ENCODE data around the gene ALDH9A1.

Gene ALDH9A1

DNA sequence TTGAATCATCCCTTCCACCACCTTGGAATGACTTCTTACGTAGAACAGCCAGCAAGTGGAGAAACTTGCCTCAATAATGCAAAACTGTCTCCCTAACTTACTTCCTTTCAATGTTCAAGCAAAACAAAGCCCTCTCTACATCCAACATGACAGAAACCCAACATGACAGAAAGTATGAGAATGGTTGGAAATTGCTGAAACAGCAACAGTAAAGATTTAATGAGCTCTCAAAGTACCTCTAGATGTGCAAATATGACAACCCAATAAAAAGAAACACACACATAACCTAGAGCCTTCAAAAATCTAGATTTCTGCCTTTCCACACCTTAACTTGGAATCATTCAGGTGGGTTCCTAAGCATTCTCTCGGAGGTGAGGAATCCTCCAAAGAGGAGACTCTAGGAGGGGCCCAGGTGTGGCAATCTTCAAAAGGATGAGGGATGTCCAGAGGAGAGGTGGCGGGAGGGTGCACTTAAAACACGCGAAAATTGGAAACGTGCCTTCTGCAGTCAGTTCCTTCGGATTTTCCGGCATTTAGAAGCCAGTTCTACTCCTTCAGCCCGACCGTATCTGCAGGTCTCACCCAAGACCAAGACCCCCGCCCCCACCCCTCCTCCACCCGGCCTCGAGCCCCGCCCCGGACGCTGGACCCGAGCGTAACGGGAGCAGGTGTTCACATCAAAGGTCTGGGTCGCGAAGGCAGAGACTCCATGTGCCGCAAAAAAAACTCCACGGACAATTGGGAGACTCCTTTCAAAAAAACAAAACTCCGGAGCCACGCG lies 68.3 kb downstream of the ALDH9A1 start:
- H3K36me3 ChIP-seq (ENCODE audit: control insufficient read depth, low read length), result no peaks in the 10 kb centered on the region
- H3K9me3 ChIP-seq (ENCODE audit: control insufficient read depth, insufficient read depth, low read length), result no peaks in the 10 kb centered on the region
- TF ChIP-seq EZH2phosphoT487 (IDR thresholded peaks at IDR 0.05; ENCODE audit: borderline replicate concordance, low read length), result no peak
- TF ChIP-seq, protein P1, sequence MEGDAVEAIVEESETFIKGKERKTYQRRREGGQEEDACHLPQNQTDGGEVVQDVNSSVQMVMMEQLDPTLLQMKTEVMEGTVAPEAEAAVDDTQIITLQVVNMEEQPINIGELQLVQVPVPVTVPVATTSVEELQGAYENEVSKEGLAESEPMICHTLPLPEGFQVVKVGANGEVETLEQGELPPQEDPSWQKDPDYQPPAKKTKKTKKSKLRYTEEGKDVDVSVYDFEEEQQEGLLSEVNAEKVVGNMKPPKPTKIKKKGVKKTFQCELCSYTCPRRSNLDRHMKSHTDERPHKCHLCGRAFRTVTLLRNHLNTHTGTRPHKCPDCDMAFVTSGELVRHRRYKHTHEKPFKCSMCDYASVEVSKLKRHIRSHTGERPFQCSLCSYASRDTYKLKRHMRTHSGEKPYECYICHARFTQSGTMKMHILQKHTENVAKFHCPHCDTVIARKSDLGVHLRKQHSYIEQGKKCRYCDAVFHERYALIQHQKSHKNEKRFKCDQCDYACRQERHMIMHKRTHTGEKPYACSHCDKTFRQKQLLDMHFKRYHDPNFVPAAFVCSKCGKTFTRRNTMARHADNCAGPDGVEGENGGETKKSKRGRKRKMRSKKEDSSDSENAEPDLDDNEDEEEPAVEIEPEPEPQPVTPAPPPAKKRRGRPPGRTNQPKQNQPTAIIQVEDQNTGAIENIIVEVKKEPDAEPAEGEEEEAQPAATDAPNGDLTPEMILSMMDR (IDR thresholded peaks at IDR 0.05; ENCODE audit: low read depth, low read length, poor library complexity, severe bottlenecking), result no peak
- peaks cover 29% of the 10 kb centered on the region for H3K27me3 ChIP-seq (ENCODE audit: control insufficient read depth, low read length)
- H3K9me2 ChIP-seq (replicated peaks; ENCODE audit: control insufficient read depth, low read length), result no peaks in the 10 kb centered on the region
- H3K4me2 ChIP-seq (ENCODE audit: low read length), result peak overlapping the region; percentile 92
- peak overlapping the region; percentile 67 for H3K27ac ChIP-seq (ENCODE audit: low read depth, low read length)
- H4K20me1 ChIP-seq (ENCODE audit: control insufficient read depth, insufficient read depth, low read depth, low read length), result no peaks in the 10 kb centered on the region
- H3K79me2 ChIP-seq (ENCODE audit: control insufficient read depth, low read length), result no peaks in the 10 kb centered on the region
- peaks cover 35% of the 10 kb centered on the region for H3K4me1 ChIP-seq (ENCODE audit: control insufficient read depth, low read length)
- peaks cover 7% of the 10 kb centered on the region for H3F3A ChIP-seq (ENCODE audit: control insufficient read depth, insufficient read depth)
- peak overlapping the region; percentile 80 for H3K4me3 ChIP-seq (ENCODE audit: low read length)

DNA sequence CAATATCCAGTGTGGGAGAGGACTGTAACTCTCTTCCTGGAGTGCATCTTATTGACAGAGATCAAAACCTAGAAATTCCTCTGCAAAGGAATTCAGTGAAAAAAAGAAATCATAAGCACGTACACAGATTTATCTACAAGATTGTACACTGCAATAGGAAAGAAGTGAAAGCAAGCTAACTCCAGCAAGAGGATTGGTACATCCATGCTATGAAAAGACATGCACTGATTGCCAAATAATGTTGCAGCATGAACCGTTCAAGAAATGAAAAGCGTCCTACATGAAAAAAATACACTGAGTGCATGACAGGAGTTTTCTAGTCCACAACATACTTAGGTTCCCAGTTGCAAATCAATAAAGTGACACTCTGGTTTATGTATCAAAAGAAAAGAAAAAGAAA lies 69.2 kb downstream of the ALDH9A1 start:
- Histone ChIP-seq H3K4me2 (ENCODE audit: low read length) (no peak overlapping the region), H3K79me2 (ENCODE audit: control insufficient read depth, low read length) (no peaks in the 10 kb centered on the region), H3F3A (ENCODE audit: control insufficient read depth, insufficient read depth) (peaks cover 7% of the 10 kb centered on the region), H3K27me3 (ENCODE audit: control insufficient read depth, low read length) (peaks cover 28% of the 10 kb centered on the region), H3K4me1 (ENCODE audit: control insufficient read depth, low read length) (peaks cover 28% of the 10 kb centered on the region), H3K9me3 (ENCODE audit: control insufficient read depth, insufficient read depth, low read length) (no peaks in the 10 kb centered on the region), H3K9me2 (replicated peaks; ENCODE audit: control insufficient read depth, low read length) (no peaks in the 10 kb centered on the region), H3K27ac (ENCODE audit: low read depth, low read length) (no peak overlapping the region), H4K20me1 (ENCODE audit: control insufficient read depth, insufficient read depth, low read depth, low read length) (no peaks in the 10 kb centered on the region), H3K4me3 (ENCODE audit: low read length) (no peak overlapping the region), H3K36me3 (ENCODE audit: control insufficient read depth, low read length) (no peaks in the 10 kb centered on the region)
- TF ChIP-seq, protein P1 (IDR thresholded peaks at IDR 0.05; ENCODE audit: low read depth, low read length, poor library complexity, severe bottlenecking), result no peak
- TF ChIP-seq EZH2phosphoT487 (IDR thresholded peaks at IDR 0.05; ENCODE audit: borderline replicate concordance, low read length), result no peak

DNA sequence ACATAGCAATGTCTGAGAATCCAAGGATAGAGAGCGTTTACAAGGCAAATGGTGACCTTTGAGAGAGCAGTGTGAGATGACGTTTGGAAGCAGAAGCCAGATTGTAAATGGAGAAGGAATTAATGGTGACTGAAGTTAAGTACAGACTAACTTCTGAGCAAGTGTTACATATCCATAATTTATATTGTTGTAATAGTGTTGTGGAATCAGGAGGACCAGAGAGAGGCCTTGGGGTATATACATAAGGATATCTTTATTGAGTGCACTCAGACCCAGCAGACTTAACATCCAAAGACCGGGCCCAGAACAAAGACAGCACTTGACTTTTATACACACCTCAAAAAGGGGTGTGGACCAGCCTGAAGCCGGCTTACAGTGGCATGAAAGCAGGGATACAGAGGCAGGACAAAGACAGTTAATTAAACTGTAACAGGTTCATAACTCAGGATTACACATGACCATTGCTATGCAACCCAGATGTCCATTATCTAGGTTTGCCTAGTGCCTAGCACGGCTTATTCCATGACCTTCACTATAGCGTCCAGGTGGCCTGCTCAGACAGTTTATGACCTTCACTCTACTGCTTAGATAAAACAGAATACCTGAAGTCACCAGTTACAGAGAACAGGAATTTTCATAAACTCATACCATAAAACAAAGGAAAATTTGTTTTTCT lies 70.1 kb downstream of the ALDH9A1 start:
- no peaks in the 10 kb centered on the region for H3K9me3 ChIP-seq (ENCODE audit: control insufficient read depth, insufficient read depth, low read length)
- H3K4me2 ChIP-seq (ENCODE audit: low read length), result no peak overlapping the region
- H3K27me3 ChIP-seq (ENCODE audit: control insufficient read depth, low read length), result peaks cover 21% of the 10 kb centered on the region
- TF ChIP-seq EZH2phosphoT487 (IDR thresholded peaks at IDR 0.05; ENCODE audit: borderline replicate concordance, low read length), result no peak
- TF ChIP-seq, protein P1 (IDR thresholded peaks at IDR 0.05; ENCODE audit: low read depth, low read length, poor library complexity, severe bottlenecking), result no peak
- no peaks in the 10 kb centered on the region for H3K9me2 ChIP-seq (replicated peaks; ENCODE audit: control insufficient read depth, low read length)
- H3F3A ChIP-seq (ENCODE audit: control insufficient read depth, insufficient read depth), result peaks cover 5% of the 10 kb centered on the region; the same call in 1 of the 2 replicates
- no peak overlapping the region for H3K27ac ChIP-seq (ENCODE audit: low read depth, low read length)
- H3K4me1 ChIP-seq (ENCODE audit: control insufficient read depth, low read length), result peaks cover 27% of the 10 kb centered on the region
- H4K20me1 ChIP-seq (ENCODE audit: control insufficient read depth, insufficient read depth, low read depth, low read length), result no peaks in the 10 kb centered on the region
- no peak overlapping the region for H3K4me3 ChIP-seq (ENCODE audit: low read length)
- no peaks in the 10 kb centered on the region for H3K36me3 ChIP-seq (ENCODE audit: control insufficient read depth, low read length)
- H3K79me2 ChIP-seq (ENCODE audit: control insufficient read depth, low read length), result no peaks in the 10 kb centered on the region

All from DOHH2 (cell line).